Measurements from ENCODE around the gene TBL3. TPM values are rescaled to one million over a fixed set of nuclear protein-coding genes. Genes with fewer than 3 reads are reported as not detected.
"Not testable (repeated sequence)": the region's sequence is repeated elsewhere in the genome, so short reads cannot be mapped to it uniquely, and the experiment has no call there.

Gene TBL3
- total RNA-seq, 1 experiment from 2014 or later = 34.7 TPM

GRCh38 chr16:2008631-2009163, 36.8 kb downstream of the TBL3 start:
- peak overlapping the region; percentile 63 for H3K4me3 ChIP-seq (ENCODE audit: low read depth, low read length)
- no peaks in the 10 kb centered on the region for H3K9me3 Mint-ChIP-seq (ENCODE audit: unreplicated experiment)
- H3K36me3 Mint-ChIP-seq (ENCODE audit: insufficient read depth, unreplicated experiment) = peaks cover 31% of the 10 kb centered on the region
- no peaks in the 10 kb centered on the region; the same call in 1 of the 2 replicates for H3K36me3 ChIP-seq (ENCODE audit: control insufficient read depth, insufficient read depth, low read length)
- peaks cover 5% of the 10 kb centered on the region for H3K4me1 Mint-ChIP-seq (ENCODE audit: low read depth, unreplicated experiment)
- no peaks in the 10 kb centered on the region for H3K27me3 ChIP-seq (replicated peaks; ENCODE audit: control insufficient read depth, insufficient read depth, low read length)
- H3K4me3 Mint-ChIP-seq (ENCODE audit: unreplicated experiment) = peak overlapping the region; percentile 77
- peaks cover 15% of the 10 kb centered on the region; the same call in 1 of the 2 replicates for H3K4me1 ChIP-seq
- H3K9me3 ChIP-seq = no peaks in the 10 kb centered on the region
- H3K27me3 Mint-ChIP-seq (ENCODE audit: insufficient read depth, unreplicated experiment) = no peaks in the 10 kb centered on the region
- ChIA-PET CTCF (interaction anchor here (0.7 to 1.3 kb wide), 2 partner anchors 11 to 132 kb away, joined by 3 to 7 read pairs; partner anchors contain the start of gene NPW), POLR2A (interaction anchor here (0.7 to 1.9 kb wide), 3 partner anchors 44 to 744 kb away, joined by 4 to 16 read pairs (median 6); partner anchors contain the start of genes RPS2, SRRM2 and TRAF7)
- no TSS peak for BruUV-seq (replicated peaks)
- intact Hi-C loops (cut with micrococcal nuclease; ENCODE audit: unreplicated experiment) = no loop called here
- DNase-seq = peak in 1 of 2 experiments; percentile 26
- no peak for TF ChIP-seq CTCF (IDR thresholded peaks at IDR 0.05; ENCODE audit: insufficient read depth in 1 of 2, low read depth in 1 of 2, low read length in 1 of 2, severe bottlenecking in 1 of 2, unreplicated experiment in 1 of 2)
- H3K27ac Mint-ChIP-seq (ENCODE audit: unreplicated experiment) = peak overlapping the region; percentile 53

GRCh38 chr16:2009164-2009711, 37.4 kb downstream of the TBL3 start:
- Mint-ChIP-seq H3K4me1 (ENCODE audit: low read depth, unreplicated experiment) (peaks cover 5% of the 10 kb centered on the region), H3K36me3 (ENCODE audit: insufficient read depth, unreplicated experiment) (peaks cover 29% of the 10 kb centered on the region), H3K9me3 (ENCODE audit: unreplicated experiment) (no peaks in the 10 kb centered on the region), H3K4me3 (ENCODE audit: unreplicated experiment) (peak overlapping the region; percentile 77), H3K27me3 (ENCODE audit: insufficient read depth, unreplicated experiment) (no peaks in the 10 kb centered on the region), H3K27ac (ENCODE audit: unreplicated experiment) (no peak overlapping the region)
- H3K4me1 ChIP-seq = peaks cover 15% of the 10 kb centered on the region; the same call in 1 of the 2 replicates
- no peak for TF ChIP-seq CTCF (IDR thresholded peaks at IDR 0.05; ENCODE audit: insufficient read depth in 1 of 2, low read depth in 1 of 2, low read length in 1 of 2, severe bottlenecking in 1 of 2, unreplicated experiment in 1 of 2)
- POLR2A ChIA-PET = interaction anchor here (0.7 to 1.9 kb wide), 3 partner anchors 45 to 743 kb away, joined by 4 to 16 read pairs (median 6); partner anchors contain the start of genes RPS2, SRRM2 and TRAF7
- CTCF ChIA-PET = interaction anchor here (0.7 to 1.3 kb wide), 2 partner anchors 10 to 131 kb away, joined by 3 to 7 read pairs; partner anchors contain the start of gene NPW
- DNase-seq = peak in 1 of 2 experiments; percentile 33
- intact Hi-C loops (cut with micrococcal nuclease; ENCODE audit: unreplicated experiment) = no loop called here
- H3K4me3 ChIP-seq (ENCODE audit: low read depth, low read length) = peak overlapping the region; percentile 63
- H3K27me3 ChIP-seq (replicated peaks; ENCODE audit: control insufficient read depth, insufficient read depth, low read length) = no peaks in the 10 kb centered on the region
- BruUV-seq (replicated peaks) = no TSS peak
- H3K36me3 ChIP-seq (ENCODE audit: control insufficient read depth, insufficient read depth, low read length) = no peaks in the 10 kb centered on the region; the same call in 1 of the 2 replicates
- no peaks in the 10 kb centered on the region for H3K9me3 ChIP-seq

- Histone ChIP-seq H3K36me3 (ENCODE audit: control insufficient read depth, insufficient read depth, low read length) (no peaks in the 10 kb centered on the region; the same call in 1 of the 2 replicates), H3K27me3 (replicated peaks; ENCODE audit: control insufficient read depth, insufficient read depth, low read length) (no peaks in the 10 kb centered on the region), H3K4me1 (peaks cover 16% of the 10 kb centered on the region), H3K4me3 (ENCODE audit: low read depth, low read length) (peak within 1 kb of the TSS; percentile 77), H3K9me3 (no peaks in the 10 kb centered on the region)
- Mint-ChIP-seq H3K36me3 (ENCODE audit: insufficient read depth, unreplicated experiment) (peaks cover 22% of the 10 kb centered on the region), H3K4me1 (ENCODE audit: low read depth, unreplicated experiment) (peaks cover 5% of the 10 kb centered on the region), H3K9me3 (ENCODE audit: unreplicated experiment) (no peaks in the 10 kb centered on the region), H3K27ac (ENCODE audit: unreplicated experiment) (peak within 1 kb of the TSS; percentile 85), H3K27me3 (ENCODE audit: insufficient read depth, unreplicated experiment) (no peaks in the 10 kb centered on the region), H3K4me3 (ENCODE audit: unreplicated experiment) (peak within 1 kb of the TSS; percentile 82)
- POLR2A ChIA-PET = interaction anchor here (1.9 kb wide), 1 partner anchor 146 kb away, joined by 16 read pairs; the partner anchor contains the start of gene TRAF7
- CTCF ChIA-PET = no interaction called here
- DNase-seq = peak; percentile 68 to 88
- intact Hi-C loops (cut with micrococcal nuclease; ENCODE audit: unreplicated experiment) = no loop called here
- BruUV-seq (replicated peaks) = TSS peak; percentile 98
- TF ChIP-seq CTCF (IDR thresholded peaks at IDR 0.05; ENCODE audit: insufficient read depth in 1 of 2, low read depth in 1 of 2, low read length in 1 of 2, severe bottlenecking in 1 of 2, unreplicated experiment in 1 of 2) = no peak
These were observed 38.1 kb downstream of the TBL3 start, which contains the start of gene ZNF598 for GRCh38 chr16:2009791-2010510. Gene ZNF598 (minus strand): TSS chr16:2009821.

- CTCF ChIA-PET = interaction anchor here (1.4 kb wide), 1 partner anchor 11 kb away, joined by 3 read pairs; no protein-coding TSS in a partner anchor
- POLR2A ChIA-PET; DNase-seq; H3K9me3 ChIP-seq; H3K4me3 ChIP-seq (ENCODE audit: low read depth, low read length); H3K27me3 Mint-ChIP-seq (ENCODE audit: insufficient read depth, unreplicated experiment); BruUV-seq (replicated peaks); H3K36me3 ChIP-seq (ENCODE audit: control insufficient read depth, insufficient read depth, low read length); H3K9me3 Mint-ChIP-seq (ENCODE audit: unreplicated experiment); H3K27me3 ChIP-seq (replicated peaks; ENCODE audit: control insufficient read depth, insufficient read depth, low read length); intact Hi-C loops (cut with micrococcal nuclease; ENCODE audit: unreplicated experiment); H3K27ac Mint-ChIP-seq (ENCODE audit: unreplicated experiment); H3K4me1 Mint-ChIP-seq (ENCODE audit: low read depth, unreplicated experiment); H3K4me3 Mint-ChIP-seq (ENCODE audit: unreplicated experiment): not testable (repeated sequence)
- peaks cover 11% of the 10 kb centered on the region for H3K36me3 Mint-ChIP-seq (ENCODE audit: insufficient read depth, unreplicated experiment)
- peaks cover 27% of the 10 kb centered on the region for H3K4me1 ChIP-seq
These were observed 39.9 kb downstream of the TBL3 start for GRCh38 chr16:2011726-2012125.

Data from Caco-2 (cell line).